Epithelial cell of esophagus (primary cell): ENCODE data around the gene GALNS.

Source experiments
- DNase-seq: peaks from one replicate; pipeline ENCODE4 v3.0.0; 2010; ENCODE audit warnings: low read depth
- H3K4me3 ChIP-seq: 2 replicates; pipeline ENCODE4 v1.5.1; 2011; ENCODE audit warnings: mild to moderate bottlenecking, low read length, control low read depth
- TF ChIP-seq, protein P1 (sequence below): IDR thresholded peaks from 2 replicates; pipeline ENCODE4 v1.5.1; 2011; ENCODE audit warnings: low read depth, mild to moderate bottlenecking, low read length, control low read depth, inconsistent platforms; ENCODE audit not compliant: insufficient read depth; ENCODE audit errors: missing control alignments

Gene GALNS

DNA sequence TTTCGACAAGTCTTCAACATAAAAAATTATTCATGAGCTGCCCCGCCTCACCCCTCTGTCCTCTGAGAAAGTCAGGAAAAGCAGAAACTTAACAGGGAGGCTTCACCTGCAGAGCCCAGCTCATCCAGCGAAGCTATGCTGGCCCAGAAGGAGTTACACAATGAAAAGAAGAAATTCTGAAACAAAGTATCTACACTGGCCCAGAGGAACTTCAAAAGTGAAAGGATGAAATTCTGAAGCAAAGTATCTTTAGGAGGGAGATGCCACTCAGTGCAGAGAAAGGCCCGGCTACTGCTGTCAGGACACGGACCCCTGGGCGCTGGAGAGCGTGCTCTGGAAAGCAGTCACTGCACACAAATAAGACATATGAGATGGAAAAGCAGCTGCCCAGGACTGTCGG is 1.6 kb downstream of the GALNS start:
- no peak overlapping the region for H3K4me3 ChIP-seq
- no peak for DNase-seq
- TF ChIP-seq, protein P1, sequence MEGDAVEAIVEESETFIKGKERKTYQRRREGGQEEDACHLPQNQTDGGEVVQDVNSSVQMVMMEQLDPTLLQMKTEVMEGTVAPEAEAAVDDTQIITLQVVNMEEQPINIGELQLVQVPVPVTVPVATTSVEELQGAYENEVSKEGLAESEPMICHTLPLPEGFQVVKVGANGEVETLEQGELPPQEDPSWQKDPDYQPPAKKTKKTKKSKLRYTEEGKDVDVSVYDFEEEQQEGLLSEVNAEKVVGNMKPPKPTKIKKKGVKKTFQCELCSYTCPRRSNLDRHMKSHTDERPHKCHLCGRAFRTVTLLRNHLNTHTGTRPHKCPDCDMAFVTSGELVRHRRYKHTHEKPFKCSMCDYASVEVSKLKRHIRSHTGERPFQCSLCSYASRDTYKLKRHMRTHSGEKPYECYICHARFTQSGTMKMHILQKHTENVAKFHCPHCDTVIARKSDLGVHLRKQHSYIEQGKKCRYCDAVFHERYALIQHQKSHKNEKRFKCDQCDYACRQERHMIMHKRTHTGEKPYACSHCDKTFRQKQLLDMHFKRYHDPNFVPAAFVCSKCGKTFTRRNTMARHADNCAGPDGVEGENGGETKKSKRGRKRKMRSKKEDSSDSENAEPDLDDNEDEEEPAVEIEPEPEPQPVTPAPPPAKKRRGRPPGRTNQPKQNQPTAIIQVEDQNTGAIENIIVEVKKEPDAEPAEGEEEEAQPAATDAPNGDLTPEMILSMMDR: no peak

DNA sequence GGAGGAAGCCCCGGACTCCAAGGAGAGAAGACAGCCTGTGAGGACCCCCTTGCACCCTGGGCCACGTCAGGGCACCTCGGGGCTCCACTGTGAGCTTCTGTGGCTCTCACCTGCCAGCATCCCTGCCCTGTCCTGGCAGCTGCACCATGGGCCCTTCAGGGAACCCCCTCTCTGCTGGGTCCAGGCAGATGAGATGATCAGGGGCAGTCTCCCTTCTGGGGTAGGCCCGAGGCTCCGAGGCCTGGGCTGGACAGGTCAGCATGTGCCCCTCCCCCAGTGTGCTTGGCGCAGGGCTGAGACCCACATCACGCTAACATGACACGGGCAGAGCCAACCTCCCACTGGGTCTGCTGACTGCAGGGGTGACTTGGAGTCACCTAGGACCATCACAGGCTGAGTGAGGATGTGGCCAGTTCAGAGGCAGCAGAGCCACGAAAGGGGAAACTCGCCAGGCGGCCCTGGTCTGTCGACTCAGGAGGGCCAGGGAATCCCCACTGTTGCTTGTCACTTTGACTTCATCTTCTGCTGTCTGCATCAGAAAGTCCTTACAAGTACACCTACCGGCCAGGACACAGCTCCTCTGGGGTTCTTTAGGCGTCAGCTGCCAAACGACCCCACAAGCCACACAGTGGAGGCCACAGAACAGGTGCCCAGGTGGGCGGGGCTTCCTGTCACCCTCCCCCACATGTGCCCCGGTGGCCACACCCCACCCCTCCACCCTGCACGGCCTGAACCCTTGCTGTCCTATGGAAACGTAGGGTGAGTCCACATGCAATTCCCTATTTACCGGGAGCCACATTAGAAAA is 2.2 kb downstream of the GALNS start:
- no peak for DNase-seq
- TF ChIP-seq, protein P1: no peak
- H3K4me3 ChIP-seq: no peak overlapping the region

DNA sequence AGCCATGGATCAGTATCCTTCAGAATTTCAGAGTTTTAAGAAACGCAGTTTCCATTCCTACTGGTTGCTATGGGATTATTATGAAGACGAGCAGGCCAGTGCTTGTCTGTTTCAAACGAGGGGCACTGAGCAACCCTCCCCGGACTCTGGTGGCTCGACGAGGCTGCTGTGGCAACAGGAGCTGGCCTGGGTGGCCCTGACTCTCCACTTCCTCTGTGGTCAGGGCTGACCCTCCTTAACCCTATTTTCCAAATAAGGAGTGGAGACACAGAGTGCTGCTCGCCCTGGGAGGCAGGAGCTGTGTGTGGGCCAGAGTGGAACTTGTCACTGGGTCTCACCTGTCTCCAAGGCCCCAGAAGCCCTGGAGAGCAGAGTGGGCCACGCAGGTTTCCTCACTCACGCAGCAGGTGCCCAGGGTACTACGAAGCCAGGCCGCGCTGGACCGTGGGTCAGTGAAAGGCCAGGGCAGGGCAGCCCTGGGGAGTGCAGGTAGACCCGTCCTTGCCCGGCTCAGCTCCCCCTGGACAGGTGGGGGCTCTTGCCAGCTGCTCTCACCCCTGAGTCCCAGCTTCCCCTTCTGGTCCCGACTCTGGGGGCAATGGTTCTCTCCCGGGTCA is 3.3 kb downstream of the GALNS start:
- no peak overlapping the region for H3K4me3 ChIP-seq
- DNase-seq: no peak
- TF ChIP-seq, protein P1: no peak

DNA sequence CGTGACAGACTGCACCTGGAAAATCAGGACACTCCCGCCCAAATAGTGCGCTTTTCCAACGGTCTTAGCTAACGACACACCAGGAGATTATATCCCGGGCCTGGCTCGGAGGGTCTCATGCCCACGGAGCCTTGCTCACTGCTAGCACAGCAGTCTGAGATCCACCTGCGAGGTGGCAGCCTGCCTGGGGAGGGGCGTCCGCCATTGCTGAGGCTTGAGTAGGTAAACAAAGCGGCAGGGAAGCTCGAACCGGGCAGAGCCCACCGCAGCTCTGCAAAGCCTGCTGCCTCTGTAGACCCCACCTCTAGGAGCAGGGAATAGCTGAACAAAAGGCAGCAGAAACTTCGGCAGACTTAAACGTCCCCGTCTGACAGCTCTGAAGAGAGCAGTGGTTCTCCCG is 5.1 kb downstream of the GALNS start:
- H3K4me3 ChIP-seq: no peak overlapping the region
- no peak for DNase-seq
- TF ChIP-seq, protein P1: no peak

DNA sequence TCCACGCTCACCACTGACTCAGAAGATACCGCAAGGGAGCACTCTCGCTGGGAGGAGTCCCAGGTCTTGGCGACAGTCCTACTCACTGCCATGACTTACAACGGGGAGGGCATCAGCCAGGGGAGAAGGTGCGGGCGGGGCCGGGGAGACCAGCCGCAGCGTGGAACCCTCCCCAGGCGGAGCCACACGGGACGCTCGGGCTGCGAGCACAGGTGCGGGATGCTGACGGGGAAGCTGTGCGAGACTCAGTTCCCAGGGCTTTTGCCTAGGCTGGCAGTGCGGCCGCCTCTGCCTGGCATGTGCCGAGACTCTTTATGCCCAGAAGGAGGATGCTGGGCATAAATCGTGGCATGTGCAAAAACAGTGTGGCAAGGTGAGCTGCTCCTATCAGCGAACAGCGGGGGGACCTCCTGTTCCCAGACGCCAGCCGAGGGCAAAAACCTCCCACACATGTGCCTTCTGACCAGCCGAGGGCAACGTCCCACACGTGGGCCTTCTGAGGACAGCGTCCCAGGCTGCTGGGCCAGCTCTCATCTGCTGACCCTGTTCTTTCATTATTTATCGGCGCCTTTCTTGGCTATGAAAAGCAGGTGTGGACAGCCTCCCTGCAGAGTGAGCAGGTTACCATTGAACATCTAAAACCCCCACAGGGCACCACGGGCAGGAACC is 6.1 kb downstream of the GALNS start:
- DNase-seq: no peak
- no peak overlapping the region for H3K4me3 ChIP-seq
- TF ChIP-seq, protein P1: no peak

DNA sequence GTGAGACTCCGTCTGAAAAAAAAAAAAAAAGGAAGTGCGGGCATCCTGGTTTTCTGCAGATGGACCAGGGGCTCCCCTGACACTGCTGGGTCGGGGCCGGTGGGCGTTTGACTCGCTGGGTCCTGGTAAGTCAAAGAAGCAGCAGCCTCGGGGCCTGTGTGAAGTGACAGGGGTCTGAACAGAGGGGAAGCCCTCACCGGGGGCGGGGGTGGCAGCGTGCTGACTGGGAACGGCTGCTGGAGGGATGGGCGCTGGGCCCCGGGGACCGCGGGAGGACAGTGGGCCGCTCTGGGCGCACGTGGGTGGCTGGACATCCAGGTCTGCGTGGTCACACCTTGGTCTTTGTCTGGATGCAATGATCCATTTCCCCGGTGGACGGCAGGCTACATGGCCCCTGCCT is 8.2 kb downstream of the GALNS start:
- DNase-seq: no peak
- TF ChIP-seq, protein P1: no peak
- H3K4me3 ChIP-seq: no peak overlapping the region
